BLaER1 treated with 17β-estradiol and CSF1 and Interleukin-3, amounts not matched to agents 10 nM and 100 nM (cell line): ENCODE results near the gene PLA2R1.

Experiments
- H3K27ac ChIP-seq, 11 experiments: shearing (Covaris generic); formaldehyde crosslinking; 2 replicates each; pipeline ENCODE4 v1.8.1; 2022
- H3K27me3 ChIP-seq, 11 experiments: shearing (Covaris generic); formaldehyde crosslinking; 2 replicates each; pipeline ENCODE4 v1.8.1; 2022
- H3K36me3 ChIP-seq, 11 experiments: shearing (Covaris generic); formaldehyde crosslinking; 2 replicates each; pipeline ENCODE4 v1.8.1; 2022
- H3K4me1 ChIP-seq, 10 experiments: shearing (Covaris generic); formaldehyde crosslinking; 2 replicates each; pipeline ENCODE4 v1.8.1; 2022
- H3K4me2 ChIP-seq, 11 experiments: shearing (Covaris generic); formaldehyde crosslinking; 2 replicates each; pipeline ENCODE4 v1.8.1; 2022
- H3K4me3 ChIP-seq, 10 experiments: shearing (Covaris generic); formaldehyde crosslinking; 2 replicates each; pipeline ENCODE4 v1.8.1; 2022
- H3K9ac ChIP-seq, 11 experiments: shearing (Covaris generic); formaldehyde crosslinking; 2 replicates each; pipeline ENCODE4 v1.8.1; 2022
- H3K9me3 ChIP-seq, 11 experiments: shearing (Covaris generic); formaldehyde crosslinking; replicated peaks in 1 of 11; 2 replicates each; pipeline ENCODE4 v1.8.1; 2022
- H4K20me1 ChIP-seq, 11 experiments: shearing (Covaris generic); formaldehyde crosslinking; 2 replicates each; pipeline ENCODE4 v1.8.1; 2022
- Cebpa-rat ChIP-seq, 11 experiments: shearing (Covaris generic); IDR thresholded peaks; 2 replicates each; pipeline ENCODE4 v1.8.1; 2022

PLA2R1 gene

GRCh38 chr2:160092445-160092844 is 30.0 kb upstream of the PLA2R1 start:
- H3K9me3 ChIP-seq, result peaks cover 65 to 88% (median 75%) of the 10 kb centered on the region in 11 experiments

GRCh38 chr2:160091381-160091780 is 29.0 kb upstream of the PLA2R1 start:
- H3K36me3 ChIP-seq, result no peaks in the 10 kb centered on the region
- no peak overlapping the region for H3K27ac ChIP-seq
- no peaks in the 10 kb centered on the region for H3K27me3 ChIP-seq
- H3K4me2 ChIP-seq, result no peak overlapping the region
- no peaks in the 10 kb centered on the region for H4K20me1 ChIP-seq
- no peak overlapping the region for H3K4me3 ChIP-seq
- no peak overlapping the region for H3K9ac ChIP-seq
- peaks cover 76 to 96% (median 85%) of the 10 kb centered on the region in 11 experiments for H3K9me3 ChIP-seq
- no peaks in the 10 kb centered on the region for H3K4me1 ChIP-seq
- no peak for TF ChIP-seq Cebpa-rat (IDR thresholded peaks at IDR 0.05)

More at GRCh38 chr2:160092445-160092844, 30.0 kb upstream of the PLA2R1 start:
- Histone ChIP-seq H3K4me3 (no peak overlapping the region), H3K27me3 (no peaks in the 10 kb centered on the region), H3K9ac (no peak overlapping the region), H3K4me1 (no peaks in the 10 kb centered on the region), H4K20me1 (no peaks in the 10 kb centered on the region), H3K36me3 (no peaks in the 10 kb centered on the region), H3K27ac (no peak overlapping the region), H3K4me2 (no peak overlapping the region)
- TF ChIP-seq Cebpa-rat (IDR thresholded peaks at IDR 0.05), result no peak

GRCh38 chr2:160087854-160088745 is 25.7 kb upstream of the PLA2R1 start:
- peaks cover 97 to 100% (median 99%) of the 10 kb centered on the region in 11 experiments for H3K9me3 ChIP-seq
- no peaks in the 10 kb centered on the region for H3K4me1 ChIP-seq
- no peaks in the 10 kb centered on the region; a peak in 1 of 22 replicates for H3K36me3 ChIP-seq
- TF ChIP-seq Cebpa-rat (IDR thresholded peaks at IDR 0.05), result no peak
- no peak overlapping the region for H3K4me2 ChIP-seq
- H3K4me3 ChIP-seq, result no peak overlapping the region; a peak in 1 of 20 replicates
- no peaks in the 10 kb centered on the region for H3K27me3 ChIP-seq
- H3K9ac ChIP-seq, result no peak overlapping the region
- H3K27ac ChIP-seq, result no peak overlapping the region
- no peaks in the 10 kb centered on the region for H4K20me1 ChIP-seq

GRCh38 chr2:160085662-160086061 is 23.2 kb upstream of the PLA2R1 start:
- H3K4me2 ChIP-seq, result no peak overlapping the region
- no peak overlapping the region for H3K27ac ChIP-seq
- no peaks in the 10 kb centered on the region for H4K20me1 ChIP-seq
- H3K27me3 ChIP-seq, result no peaks in the 10 kb centered on the region
- no peak for TF ChIP-seq Cebpa-rat (IDR thresholded peaks at IDR 0.05)
- H3K9ac ChIP-seq, result no peak overlapping the region
- H3K36me3 ChIP-seq, result no peaks in the 10 kb centered on the region; a peak in 1 of 22 replicates
- H3K4me3 ChIP-seq, result no peak overlapping the region
- peaks cover 85 to 97% (median 92%) of the 10 kb centered on the region in 11 experiments for H3K9me3 ChIP-seq
- no peaks in the 10 kb centered on the region for H3K4me1 ChIP-seq

- H3K9ac ChIP-seq, result no peak overlapping the region
- H3K4me1 ChIP-seq, result peaks cover 6 to 30% (median 15%) of the 10 kb centered on the region in 10 experiments; a peak in 16 of 20 replicates
- H3K27ac ChIP-seq, result peak overlapping the region in 1 of 11 experiments; percentile 29; a peak in 3 of 22 replicates
- H3K9me3 ChIP-seq, result peaks cover 12 to 45% (median 38%) of the 10 kb centered on the region in 11 experiments; a peak in 19 of 22 replicates
- H3K36me3 ChIP-seq, result no peaks in the 10 kb centered on the region
- H3K27me3 ChIP-seq, result no peaks in the 10 kb centered on the region
- no peaks in the 10 kb centered on the region for H4K20me1 ChIP-seq
- H3K4me2 ChIP-seq, result peak overlapping the region in 2 of 11 experiments; percentile 78 to 86; a peak in 4 of 22 replicates
- H3K4me3 ChIP-seq, result no peak overlapping the region
- no peak for TF ChIP-seq Cebpa-rat (IDR thresholded peaks at IDR 0.05)
These were observed 15.7 kb upstream of the PLA2R1 start for GRCh38 chr2:160077912-160078810.

GRCh38 chr2:160076914-160077313 is 14.5 kb upstream of the PLA2R1 start:
- H3K9ac ChIP-seq, result no peak overlapping the region
- TF ChIP-seq Cebpa-rat (IDR thresholded peaks at IDR 0.05), result no peak
- H3K9me3 ChIP-seq, result peaks cover 6 to 37% (median 27%) of the 10 kb centered on the region in 11 experiments; a peak in 16 of 22 replicates
- H3K4me1 ChIP-seq, result peaks cover 6 to 30% (median 15%) of the 10 kb centered on the region in 10 experiments; a peak in 16 of 20 replicates
- H3K27me3 ChIP-seq, result no peaks in the 10 kb centered on the region
- peak overlapping the region in 10 of 11 experiments; percentile 4 to 86 (median 30); a peak in 18 of 22 replicates for H3K4me2 ChIP-seq
- no peak overlapping the region for H3K27ac ChIP-seq
- H3K36me3 ChIP-seq, result no peaks in the 10 kb centered on the region
- no peaks in the 10 kb centered on the region for H4K20me1 ChIP-seq
- no peak overlapping the region for H3K4me3 ChIP-seq

- Histone ChIP-seq H3K36me3 (no peaks in the 10 kb centered on the region), H3K4me2 (peak overlapping the region in 7 of 11 experiments; percentile 7 to 86 (median 38); a peak in 9 of 22 replicates), H4K20me1 (no peaks in the 10 kb centered on the region), H3K4me1 (peaks cover 6 to 30% (median 15%) of the 10 kb centered on the region in 10 experiments; a peak in 16 of 20 replicates), H3K27ac (no peak overlapping the region), H3K4me3 (no peak overlapping the region), H3K9me3 (peaks cover 4 to 35% (median 23%) of the 10 kb centered on the region in 11 experiments; a peak in 16 of 22 replicates), H3K9ac (no peak overlapping the region), H3K27me3 (no peaks in the 10 kb centered on the region)
- no peak for TF ChIP-seq Cebpa-rat (IDR thresholded peaks at IDR 0.05)
These were observed 13.8 kb upstream of the PLA2R1 start for GRCh38 chr2:160076241-160076640.

GRCh38 chr2:160075171-160075570 is 12.8 kb upstream of the PLA2R1 start:
- Histone ChIP-seq H3K9me3 (peaks cover 4 to 36% (median 19%) of the 10 kb centered on the region in 11 experiments; a peak in 14 of 22 replicates), H3K4me3 (no peak overlapping the region), H3K36me3 (no peaks in the 10 kb centered on the region), H3K27ac (no peak overlapping the region), H4K20me1 (no peaks in the 10 kb centered on the region), H3K4me2 (no peak overlapping the region), H3K27me3 (no peaks in the 10 kb centered on the region), H3K9ac (no peak overlapping the region), H3K4me1 (peaks cover 6 to 30% (median 15%) of the 10 kb centered on the region in 10 experiments; a peak in 16 of 20 replicates)
- no peak for TF ChIP-seq Cebpa-rat (IDR thresholded peaks at IDR 0.05)
